GM21825 (cell line): Measurements from ENCODE around the gene KDM2A.
"Not testable (repeated sequence)": the region's sequence is repeated elsewhere in the genome, so short reads cannot be mapped to it uniquely, and the experiment has no call there.

Experiments
- ATAC-seq: cut with Tn5 transposase; IDR thresholded peaks from one replicate; pipeline ENCODE4 v1.9.1; 2021; ENCODE audit warnings: mild to moderate bottlenecking, moderate library complexity; ENCODE audit not compliant: unreplicated experiment

The KDM2A gene

GRCh38 chr11:67255864-67256263 is 136.8 kb downstream of the KDM2A start:
- ATAC-seq = no peak

DNA sequence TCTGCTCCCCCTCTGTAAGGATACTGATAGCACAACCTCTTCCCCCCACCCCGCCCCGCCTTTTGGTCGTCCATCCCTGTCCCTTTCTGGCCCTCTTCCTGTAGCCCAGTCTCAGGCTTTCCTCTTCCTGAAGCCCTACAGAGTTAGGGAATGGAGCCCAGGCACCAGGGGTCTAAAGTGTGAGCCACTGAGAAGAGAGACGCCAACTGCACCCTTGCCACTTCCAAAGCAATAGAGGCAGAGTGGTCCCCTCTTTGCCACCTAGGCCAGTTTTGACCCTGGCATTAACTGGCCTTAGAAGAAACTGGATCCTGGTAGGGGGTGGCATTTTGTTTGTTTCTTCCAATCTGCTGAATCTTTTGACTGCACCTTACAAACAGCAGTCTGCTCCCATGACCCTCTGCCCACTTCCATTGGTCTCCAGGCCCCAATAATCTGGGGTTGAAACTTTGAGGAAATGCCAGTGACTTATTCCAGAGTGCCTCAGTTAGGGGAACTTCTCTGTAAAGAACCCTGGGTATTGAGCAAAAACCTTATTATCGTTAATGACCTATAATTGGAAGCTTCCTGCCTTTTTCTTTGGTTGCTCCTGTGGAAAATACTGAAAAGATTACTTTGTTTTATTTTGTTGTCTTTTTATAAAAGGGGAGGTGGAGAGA is 137.5 kb downstream of the KDM2A start:
- ATAC-seq = no peak

DNA sequence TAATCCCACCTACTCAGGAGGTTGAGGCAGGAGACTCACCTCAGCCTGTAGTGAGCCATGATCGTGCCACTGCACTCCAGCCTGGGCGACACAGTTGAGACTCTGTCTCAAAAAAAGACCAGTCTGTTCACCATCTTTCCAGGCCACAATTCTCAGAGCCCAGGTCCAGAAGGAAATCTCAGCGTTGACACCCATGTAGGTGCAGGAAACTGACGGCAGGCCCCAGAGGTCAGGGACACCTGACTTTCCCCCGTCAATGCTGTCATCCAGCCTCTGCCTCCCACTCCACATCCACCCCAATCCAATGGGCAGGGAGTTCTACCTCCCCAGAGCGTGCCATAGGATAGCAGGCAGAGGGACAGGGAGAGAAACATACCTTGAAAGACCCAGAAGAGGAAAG is 141.3 kb downstream of the KDM2A start:
- ATAC-seq = no peak

GRCh38 chr11:67260885-67261639 is 142.0 kb downstream of the KDM2A start:
- not testable (repeated sequence) for ATAC-seq

GRCh38 chr11:67261640-67261945 is 142.5 kb downstream of the KDM2A start:
- no peak for ATAC-seq

- no peak for ATAC-seq
Observed at GRCh38 chr11:67261946-67262681, 143.1 kb downstream of the KDM2A start.

GRCh38 chr11:67262731-67263675 is 143.9 kb downstream of the KDM2A start:
- ATAC-seq = no peak

DNA sequence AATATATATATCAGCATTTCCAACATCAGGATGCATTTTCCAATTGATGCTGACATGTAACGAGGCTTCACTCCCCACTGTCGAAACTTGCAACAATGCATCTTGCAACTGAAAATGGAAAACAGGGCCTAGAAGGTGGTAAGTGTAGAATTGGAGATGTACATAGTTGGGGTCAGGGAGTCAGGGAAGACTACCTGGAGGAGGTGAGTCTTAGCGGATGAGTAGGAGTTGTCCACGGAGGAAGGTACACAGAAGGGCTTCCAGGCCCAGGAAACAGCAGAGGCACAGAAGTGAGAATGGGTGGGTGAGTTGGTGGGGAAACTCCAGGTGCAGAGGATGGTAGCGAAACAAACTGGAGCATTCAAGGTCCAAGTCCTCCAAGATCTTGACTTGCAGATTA is 145.2 kb downstream of the KDM2A start:
- ATAC-seq = no peak

DNA sequence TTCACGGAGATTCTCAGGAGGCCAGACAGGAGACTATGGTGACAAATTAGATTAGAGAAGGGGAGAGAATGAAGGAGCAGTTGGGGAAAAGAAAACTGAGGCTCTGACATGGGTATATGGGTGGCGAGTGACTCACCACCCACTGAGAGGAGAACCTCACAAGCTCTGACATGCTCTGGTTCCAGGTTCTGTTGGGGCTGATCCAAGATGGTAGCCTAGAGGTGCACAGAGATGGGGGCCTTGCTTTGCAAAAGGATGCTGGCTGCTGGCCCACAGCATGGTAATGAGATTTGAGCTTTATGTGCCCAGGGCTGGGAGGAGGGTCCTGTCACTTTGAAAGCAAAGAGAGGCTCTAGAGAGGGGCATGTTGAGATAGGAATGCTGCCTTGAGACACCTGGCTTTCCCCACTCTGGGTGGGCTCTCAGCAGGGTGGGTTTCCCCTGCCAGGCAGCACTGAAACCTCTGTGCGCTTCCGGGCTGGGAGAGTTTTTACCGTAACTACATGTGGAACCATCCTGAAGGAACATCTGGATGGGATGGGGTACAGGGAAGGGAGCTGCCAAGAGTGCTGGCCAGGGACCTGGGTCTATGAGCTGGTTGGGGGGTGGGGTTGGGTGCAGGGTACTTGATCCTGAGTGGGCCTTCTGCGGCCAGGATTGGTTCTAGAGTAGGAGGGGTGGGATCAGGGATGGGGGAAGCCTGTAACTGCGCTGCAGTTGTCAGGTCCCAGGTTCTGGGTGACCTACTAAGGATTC is 146.0 kb downstream of the KDM2A start:
- ATAC-seq = no peak

- ATAC-seq = no peak
Observed at GRCh38 chr11:67265633-67266448, 146.8 kb downstream of the KDM2A start.

DNA sequence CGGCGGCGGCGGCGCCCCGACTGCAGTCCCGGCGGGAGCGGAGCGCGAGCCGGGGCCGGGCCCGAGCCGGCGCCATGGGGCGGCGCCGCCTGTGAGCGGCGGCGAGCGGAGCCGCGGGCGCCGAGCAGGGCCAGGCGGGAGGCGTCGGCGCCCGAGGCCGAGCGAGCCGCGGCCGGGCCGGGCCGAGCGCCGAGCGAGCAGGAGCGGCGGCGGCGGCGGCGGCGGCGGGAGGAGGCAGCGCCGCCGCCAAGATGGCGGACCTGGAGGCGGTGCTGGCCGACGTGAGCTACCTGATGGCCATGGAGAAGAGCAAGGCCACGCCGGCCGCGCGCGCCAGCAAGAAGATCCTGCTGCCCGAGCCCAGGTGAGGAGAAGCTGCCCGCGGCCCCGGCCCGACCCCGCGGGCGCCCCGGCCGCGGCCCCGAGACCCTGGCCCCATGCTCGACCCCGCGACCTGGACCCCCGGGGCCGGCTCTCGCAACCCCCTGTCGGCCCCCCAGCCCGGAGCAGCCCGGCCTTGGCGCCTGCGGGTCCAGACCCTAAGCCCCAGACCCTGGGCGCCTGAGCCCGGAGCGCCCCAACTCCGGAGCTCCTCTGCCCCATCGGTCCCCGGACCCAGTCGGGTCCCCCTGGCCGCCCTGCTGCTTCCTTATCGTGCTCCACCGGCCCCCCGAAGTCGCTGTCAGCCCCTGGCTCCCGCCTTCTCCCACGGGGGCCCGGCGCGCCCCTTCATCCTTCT is 147.6 kb downstream of the KDM2A start, which contains the start of gene GRK2:
Gene GRK2, plus strand, starts transcription at position 25 of the 739 bp plus-strand sequence. Its CDS starts 227 bp downstream, at position 252.
- no peak for ATAC-seq

DNA sequence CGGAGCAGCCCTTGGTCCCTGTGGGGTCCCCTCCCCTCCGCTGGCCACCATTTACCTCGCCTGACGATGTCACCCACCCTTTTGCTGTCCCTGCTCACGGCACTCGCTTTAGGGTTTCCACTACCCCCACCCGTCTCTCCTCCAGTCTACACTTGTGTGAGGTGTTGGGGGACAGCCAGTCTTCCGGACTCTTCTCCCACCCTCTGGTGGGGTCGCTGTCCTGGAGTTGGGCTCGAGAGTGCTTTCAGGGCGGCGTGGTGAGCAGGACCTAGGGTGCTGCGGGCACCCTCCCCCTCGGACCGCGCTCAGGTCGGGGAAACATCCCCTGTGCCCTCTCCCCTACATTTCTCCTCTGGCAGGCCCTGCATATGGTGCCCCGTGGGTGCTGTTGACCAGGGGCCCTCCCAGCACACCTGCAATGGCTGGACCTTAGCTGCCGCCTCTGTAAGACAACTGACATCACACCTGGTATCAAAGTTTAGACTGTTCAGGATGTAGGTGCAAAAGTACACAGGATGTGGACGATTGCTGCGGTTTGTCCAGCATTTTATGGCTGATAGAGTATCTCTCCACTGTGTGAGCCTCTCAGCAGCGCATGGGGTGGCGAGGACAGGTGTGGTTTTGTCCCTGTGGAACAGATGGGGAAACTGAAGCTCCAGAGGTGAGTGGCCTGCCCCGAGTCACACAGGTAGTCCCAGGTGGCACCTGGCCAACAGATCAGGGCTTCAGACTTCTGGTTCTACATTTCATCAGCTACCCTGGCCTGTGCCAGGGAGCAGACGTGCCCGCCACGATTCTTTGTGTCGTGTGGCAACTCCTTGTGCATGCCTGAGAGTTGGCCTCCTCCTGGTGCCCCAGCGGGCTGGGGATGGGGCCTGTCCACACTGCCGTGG is 148.4 kb downstream of the KDM2A start:
- no peak for ATAC-seq

GRCh38 chr11:67268081-67268961 is 149.3 kb downstream of the KDM2A start:
- no peak for ATAC-seq

DNA sequence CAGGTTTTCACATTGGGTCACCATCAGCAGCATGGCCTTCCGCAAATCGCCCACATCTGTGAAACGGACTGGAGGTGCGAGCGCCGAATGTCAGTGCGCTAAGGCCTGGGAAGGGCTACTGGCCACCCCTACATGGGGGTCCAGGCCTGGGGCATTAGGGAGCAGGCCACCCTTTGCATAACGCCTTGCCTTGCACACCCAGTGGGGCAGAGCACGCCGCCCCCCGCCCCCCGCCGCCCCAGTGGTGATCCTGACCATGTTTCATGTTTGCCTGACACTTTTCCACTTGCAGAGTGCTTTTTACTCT is 149.9 kb downstream of the KDM2A start:
- no peak for ATAC-seq

DNA sequence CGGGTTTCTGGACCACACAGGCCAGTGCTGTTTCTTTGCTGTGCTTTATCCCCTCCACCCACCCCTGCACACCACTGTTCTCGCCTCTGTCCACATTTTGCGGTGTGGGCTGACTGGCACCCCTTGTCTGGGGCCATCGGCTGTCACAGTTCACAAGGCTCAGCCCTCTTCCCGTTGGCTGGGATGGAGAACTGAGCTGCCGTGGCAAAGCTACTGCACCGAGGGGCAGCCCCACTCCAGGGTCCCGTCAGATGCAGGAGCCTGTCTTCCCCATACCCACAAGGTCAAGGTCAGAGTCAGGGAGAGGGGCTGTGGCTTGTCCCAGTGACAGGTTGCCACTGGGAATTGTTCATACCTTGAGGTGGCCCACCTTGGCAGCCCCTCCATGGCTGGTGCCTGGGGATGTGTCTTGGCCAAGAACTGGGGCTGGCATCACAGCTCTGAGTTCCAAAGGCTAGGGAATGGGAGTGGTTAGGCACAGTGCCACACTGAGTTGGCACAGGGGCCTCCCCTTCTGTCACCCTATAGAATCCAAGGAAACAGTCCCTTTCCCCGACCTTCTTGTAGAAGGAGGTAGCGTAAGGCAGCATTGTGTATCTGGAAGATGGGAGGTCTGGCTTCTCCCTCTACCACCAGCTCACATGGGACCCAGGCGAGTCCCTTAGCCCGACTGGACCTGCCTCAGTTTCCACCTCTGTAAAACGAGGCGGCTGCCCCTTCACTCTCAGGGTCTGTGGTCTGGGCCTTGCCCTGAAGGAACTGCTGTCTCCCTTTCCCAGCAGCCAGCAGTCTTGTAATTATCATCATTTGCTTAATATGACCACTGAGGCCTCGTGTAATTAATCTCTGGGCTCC is 150.6 kb downstream of the KDM2A start:
- ATAC-seq = no peak
